HL-60 (cell line): ENCODE data around the gene PCSK5.

Experiments used
- DNase-seq, 2 experiments: peaks; one replicate each; pipeline ENCODE4 v3.0.0-alpha.2; 2010 to 2020; ENCODE audit warnings: low read depth in 1 of 2, low spot score in 1 of 2
- H3K27ac ChIP-seq: fragments of 250-450 bp; sonication (Bioruptor Pico); replicated peaks from 2 replicates; pipeline ENCODE4 v1.5.1; 2020; ENCODE audit warnings: mild to moderate bottlenecking, moderate library complexity
- H3K27me3 ChIP-seq: fragments of 250-450 bp; sonication (Bioruptor Pico); 2 replicates; pipeline ENCODE4 v1.5.1; 2021; ENCODE audit warnings: mild to moderate bottlenecking, moderate library complexity; ENCODE audit not compliant: insufficient read depth, poor library complexity, severe bottlenecking
- H3K4me3 ChIP-seq: replicated peaks from 2 replicates; pipeline ENCODE4 v1.5.1; 2011; ENCODE audit warnings: mild to moderate bottlenecking, control low read depth, low read length; ENCODE audit not compliant: insufficient read depth
- GABPA ChIP-seq: IDR thresholded peaks from 2 replicates; pipeline ENCODE4 v1.6.1; 2012; ENCODE audit warnings: low read depth
- POLR2AphosphoS5 ChIP-seq: IDR thresholded peaks from 2 replicates; pipeline ENCODE4 v1.6.1; 2012; ENCODE audit warnings: low read depth
- SPI1 ChIP-seq: IDR thresholded peaks from 2 replicates; pipeline ENCODE4 v1.6.1; 2012; ENCODE audit warnings: low read depth, mild to moderate bottlenecking, borderline replicate concordance
- TF ChIP-seq, protein P1 (sequence below): IDR thresholded peaks from one replicate; pipeline ENCODE4 v1.5.1; 2011; ENCODE audit warnings: low read length, control low read depth, inconsistent platforms; ENCODE audit not compliant: insufficient read depth
- TF ChIP-seq, protein P2 (sequence below): IDR thresholded peaks from 2 replicates; pipeline ENCODE4 v1.6.1; 2012; ENCODE audit warnings: low read depth; ENCODE audit not compliant: insufficient replicate concordance

The PCSK5 gene

DNA sequence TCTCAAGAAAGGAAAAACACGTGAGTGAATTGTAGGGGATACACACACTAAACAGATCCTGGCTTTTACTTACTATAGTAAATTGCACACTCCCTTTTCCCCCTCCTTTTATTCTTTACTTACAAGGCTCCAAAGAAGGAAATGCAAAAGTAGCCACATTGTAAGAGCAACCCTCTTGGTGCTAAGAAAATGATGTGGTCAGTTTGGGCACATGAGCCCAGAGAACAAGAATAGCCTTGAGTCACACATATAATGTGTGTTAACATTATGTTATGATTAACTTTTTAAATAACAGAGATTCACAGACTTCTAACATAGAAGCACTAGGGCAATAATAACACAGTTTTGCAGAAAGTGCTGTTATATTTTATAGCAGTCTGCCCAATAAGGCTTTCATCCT lies 48.5 kb downstream of the PCSK5 start:
- Histone ChIP-seq H3K27ac (peak overlapping the region; percentile 24), H3K4me3 (no peak overlapping the region), H3K27me3 (no peaks in the 10 kb centered on the region)
- TF ChIP-seq GABPA = no peak
- TF ChIP-seq, protein P1, sequence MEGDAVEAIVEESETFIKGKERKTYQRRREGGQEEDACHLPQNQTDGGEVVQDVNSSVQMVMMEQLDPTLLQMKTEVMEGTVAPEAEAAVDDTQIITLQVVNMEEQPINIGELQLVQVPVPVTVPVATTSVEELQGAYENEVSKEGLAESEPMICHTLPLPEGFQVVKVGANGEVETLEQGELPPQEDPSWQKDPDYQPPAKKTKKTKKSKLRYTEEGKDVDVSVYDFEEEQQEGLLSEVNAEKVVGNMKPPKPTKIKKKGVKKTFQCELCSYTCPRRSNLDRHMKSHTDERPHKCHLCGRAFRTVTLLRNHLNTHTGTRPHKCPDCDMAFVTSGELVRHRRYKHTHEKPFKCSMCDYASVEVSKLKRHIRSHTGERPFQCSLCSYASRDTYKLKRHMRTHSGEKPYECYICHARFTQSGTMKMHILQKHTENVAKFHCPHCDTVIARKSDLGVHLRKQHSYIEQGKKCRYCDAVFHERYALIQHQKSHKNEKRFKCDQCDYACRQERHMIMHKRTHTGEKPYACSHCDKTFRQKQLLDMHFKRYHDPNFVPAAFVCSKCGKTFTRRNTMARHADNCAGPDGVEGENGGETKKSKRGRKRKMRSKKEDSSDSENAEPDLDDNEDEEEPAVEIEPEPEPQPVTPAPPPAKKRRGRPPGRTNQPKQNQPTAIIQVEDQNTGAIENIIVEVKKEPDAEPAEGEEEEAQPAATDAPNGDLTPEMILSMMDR = no peak
- TF ChIP-seq POLR2AphosphoS5 = no peak
- TF ChIP-seq, protein P2, sequence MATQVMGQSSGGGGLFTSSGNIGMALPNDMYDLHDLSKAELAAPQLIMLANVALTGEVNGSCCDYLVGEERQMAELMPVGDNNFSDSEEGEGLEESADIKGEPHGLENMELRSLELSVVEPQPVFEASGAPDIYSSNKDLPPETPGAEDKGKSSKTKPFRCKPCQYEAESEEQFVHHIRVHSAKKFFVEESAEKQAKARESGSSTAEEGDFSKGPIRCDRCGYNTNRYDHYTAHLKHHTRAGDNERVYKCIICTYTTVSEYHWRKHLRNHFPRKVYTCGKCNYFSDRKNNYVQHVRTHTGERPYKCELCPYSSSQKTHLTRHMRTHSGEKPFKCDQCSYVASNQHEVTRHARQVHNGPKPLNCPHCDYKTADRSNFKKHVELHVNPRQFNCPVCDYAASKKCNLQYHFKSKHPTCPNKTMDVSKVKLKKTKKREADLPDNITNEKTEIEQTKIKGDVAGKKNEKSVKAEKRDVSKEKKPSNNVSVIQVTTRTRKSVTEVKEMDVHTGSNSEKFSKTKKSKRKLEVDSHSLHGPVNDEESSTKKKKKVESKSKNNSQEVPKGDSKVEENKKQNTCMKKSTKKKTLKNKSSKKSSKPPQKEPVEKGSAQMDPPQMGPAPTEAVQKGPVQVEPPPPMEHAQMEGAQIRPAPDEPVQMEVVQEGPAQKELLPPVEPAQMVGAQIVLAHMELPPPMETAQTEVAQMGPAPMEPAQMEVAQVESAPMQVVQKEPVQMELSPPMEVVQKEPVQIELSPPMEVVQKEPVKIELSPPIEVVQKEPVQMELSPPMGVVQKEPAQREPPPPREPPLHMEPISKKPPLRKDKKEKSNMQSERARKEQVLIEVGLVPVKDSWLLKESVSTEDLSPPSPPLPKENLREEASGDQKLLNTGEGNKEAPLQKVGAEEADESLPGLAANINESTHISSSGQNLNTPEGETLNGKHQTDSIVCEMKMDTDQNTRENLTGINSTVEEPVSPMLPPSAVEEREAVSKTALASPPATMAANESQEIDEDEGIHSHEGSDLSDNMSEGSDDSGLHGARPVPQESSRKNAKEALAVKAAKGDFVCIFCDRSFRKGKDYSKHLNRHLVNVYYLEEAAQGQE = no peak
- no peak for TF ChIP-seq SPI1
- no peak for DNase-seq

DNA sequence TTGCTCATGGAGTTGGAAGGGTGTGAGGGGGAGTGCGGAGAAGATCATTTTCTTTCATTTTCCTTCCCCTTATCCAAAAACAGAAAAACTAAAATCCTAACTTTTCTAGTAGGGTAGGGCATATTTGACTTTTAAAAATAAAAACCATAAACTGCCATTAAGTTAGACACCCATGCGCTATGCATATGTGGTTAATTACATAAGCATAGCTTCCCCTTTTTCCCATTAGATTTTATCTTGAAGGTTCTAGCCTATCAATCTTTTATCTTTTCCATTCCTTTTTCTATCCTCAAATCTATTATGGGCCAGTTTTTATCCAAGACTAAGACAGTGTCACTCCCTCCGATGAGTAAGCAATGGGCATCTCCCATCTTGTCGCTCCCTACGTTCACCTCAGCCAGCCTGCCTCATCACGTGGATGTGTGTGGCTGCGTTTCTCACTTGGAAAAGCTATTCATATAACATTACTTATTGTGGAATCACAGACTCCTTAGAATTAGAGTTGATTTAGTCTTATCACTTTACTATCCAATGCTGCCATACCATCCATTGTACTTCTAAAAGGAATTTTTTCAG lies 49.2 kb downstream of the PCSK5 start:
- H3K4me3 ChIP-seq = no peak overlapping the region
- H3K27ac ChIP-seq = peak overlapping the region; percentile 24
- DNase-seq = no peak
- H3K27me3 ChIP-seq = no peaks in the 10 kb centered on the region
- TF ChIP-seq, protein P2 = no peak
- peak; percentile 51; the same call in 1 of the 2 replicates for TF ChIP-seq SPI1

DNA sequence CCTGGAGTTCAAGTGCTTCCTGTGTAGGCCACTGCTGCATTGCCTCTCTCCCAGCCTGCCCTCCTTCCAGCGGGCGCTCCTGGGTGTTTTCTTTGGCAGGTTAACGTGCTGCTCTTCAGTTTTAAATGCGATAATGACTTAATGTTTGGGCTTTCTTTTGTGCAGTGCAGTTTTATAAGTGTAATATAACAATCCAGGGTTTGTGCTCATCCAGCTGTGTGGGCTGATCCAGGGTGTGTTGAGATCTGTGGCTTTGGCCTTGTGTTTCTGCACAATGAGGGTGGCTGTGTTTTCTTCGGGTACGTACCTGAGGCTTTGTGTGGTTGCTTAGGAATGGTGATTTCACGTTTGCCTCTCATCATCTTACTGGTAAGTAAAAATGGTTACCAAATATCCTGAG lies 50.6 kb downstream of the PCSK5 start:
- no peak overlapping the region for H3K4me3 ChIP-seq
- TF ChIP-seq, protein P1 = no peak
- TF ChIP-seq POLR2AphosphoS5 = no peak
- no peak overlapping the region for H3K27ac ChIP-seq
- DNase-seq = no peak
- no peaks in the 10 kb centered on the region for H3K27me3 ChIP-seq

DNA sequence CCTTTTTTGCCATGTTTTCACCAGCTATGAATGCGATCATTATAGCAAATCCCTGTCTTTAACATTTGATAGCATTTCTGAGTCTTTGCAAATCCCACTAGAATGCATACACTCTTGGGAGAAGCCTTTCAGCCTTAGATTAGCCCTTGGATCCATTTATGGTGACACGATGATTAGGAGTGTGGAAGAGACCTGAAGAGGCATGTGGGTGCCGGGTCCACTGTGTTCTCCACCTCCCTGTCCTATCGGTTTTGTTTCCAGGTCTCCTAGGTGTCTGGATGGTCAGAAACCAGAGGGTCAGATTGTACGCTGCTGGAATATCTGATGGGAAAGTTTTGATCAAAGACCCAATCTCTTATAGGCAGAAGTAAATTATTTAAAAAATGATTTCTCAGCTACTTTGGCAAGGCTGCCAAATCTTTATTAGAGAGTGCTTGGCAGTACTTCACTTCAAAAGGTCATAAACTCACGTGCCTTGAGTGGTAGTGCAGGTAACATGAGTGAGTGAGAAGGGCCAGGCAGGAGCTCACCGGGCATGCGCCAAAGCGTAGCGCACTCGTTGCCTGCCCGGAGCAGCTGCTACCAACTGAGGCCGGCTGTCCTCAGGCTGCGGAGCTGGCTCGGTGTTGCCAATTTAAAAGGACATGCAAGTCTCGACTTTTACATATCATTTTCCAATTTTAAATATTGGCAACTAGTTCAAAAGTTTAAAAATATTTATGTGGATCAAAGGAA lies 51.3 kb downstream of the PCSK5 start:
- DNase-seq = no peak
- TF ChIP-seq, protein P2 = no peak
- TF ChIP-seq POLR2AphosphoS5 = no peak
- no peak for TF ChIP-seq GABPA
- TF ChIP-seq, protein P1 = no peak
- TF ChIP-seq SPI1 = no peak
- no peak overlapping the region for H3K27ac ChIP-seq
- no peak overlapping the region for H3K4me3 ChIP-seq
- no peaks in the 10 kb centered on the region for H3K27me3 ChIP-seq
